Measurements from ENCODE around the gene NELFE. TPM values are rescaled to one million over a fixed set of nuclear protein-coding genes. Genes with fewer than 3 reads are reported as not detected.

Gene NELFE
- total and polyA plus RNA-seq, 2 of the 13 experiments (the other 11 are each of a cell fraction or from before 2014, with no cell fraction given): 51.3 to 69.8 TPM

- TF ChIP-seq ZBTB33 (CRISPR knock-in tag; IDR thresholded peaks at IDR 0.05) (peak; percentile 8; the same call in 1 of the 2 replicates), IRF2 (CRISPR knock-in tag; IDR thresholded peaks at IDR 0.05) (peak; percentile 84), ZFP1 (CRISPR knock-in tag; IDR thresholded peaks at IDR 0.05) (peak; percentile 64; the same call in 1 of the 2 replicates), ZNF891 (CRISPR knock-in tag; IDR thresholded peaks at IDR 0.05) (no peak; the same call in 1 of the 2 replicates), ATF6 (CRISPR knock-in tag; conservative IDR thresholded peaks at IDR 0.05) (no peak), ZNF343 (CRISPR knock-in tag; IDR thresholded peaks at IDR 0.05) (no peak), ZNF670 (CRISPR knock-in tag; IDR thresholded peaks at IDR 0.05; ENCODE audit: borderline replicate concordance) (peak; percentile 64; the same call in 1 of the 2 replicates), ZNF432 (CRISPR knock-in tag; IDR thresholded peaks at IDR 0.05; ENCODE audit: borderline replicate concordance) (no peak), GPBP1L1 (CRISPR knock-in tag; IDR thresholded peaks at IDR 0.05) (no peak), KLF6 (CRISPR knock-in tag; IDR thresholded peaks at IDR 0.05) (no peak; the same call in 1 of the 2 replicates), GZF1 (CRISPR knock-in tag; IDR thresholded peaks at IDR 0.05) (no peak), MEF2D (CRISPR knock-in tag; IDR thresholded peaks at IDR 0.05) (peak; percentile 89), REST (IDR thresholded peaks at IDR 0.05; ENCODE audit: borderline replicate concordance in 1 of 2, low read depth in 1 of 2, low read length in 2 of 2) (no peak; a peak in 1 of 4 replicates), ZNF704 (CRISPR knock-in tag; IDR thresholded peaks at IDR 0.05; ENCODE audit: borderline replicate concordance) (peak; percentile 84; the same call in 1 of the 2 replicates), NPAS2 (CRISPR knock-in tag; IDR thresholded peaks at IDR 0.05; ENCODE audit: borderline replicate concordance) (no peak), NR1H2 (CRISPR knock-in tag; IDR thresholded peaks at IDR 0.05; ENCODE audit: borderline replicate concordance, low read depth) (0 out of 2 replicates have a peak, but pooled peaks have one; percentile 10), NAIF1 (CRISPR knock-in tag; IDR thresholded peaks at IDR 0.05; ENCODE audit: borderline replicate concordance) (no peak), ZNF10 (CRISPR knock-in tag; IDR thresholded peaks at IDR 0.05; ENCODE audit: borderline replicate concordance, low read depth) (no peak), PPARG (CRISPR knock-in tag; conservative IDR thresholded peaks at IDR 0.05) (peak; percentile 29; the same call in 1 of the 2 replicates)
Observed at GRCh38 chr6:31971993-31972708, 13.4 kb upstream of the NELFE start, which contains the start of gene DXO (continued).
